GM19193 (cell line): ENCODE data around the gene FANCG.

ENCODE experiments used
- POLR2A ChIP-seq: IDR thresholded peaks from 4 replicates; pipeline ENCODE4 v1.6.1; 2011; ENCODE audit not compliant: insufficient read depth, insufficient read length; ENCODE audit errors: extremely low read depth

The FANCG gene

GRCh38 chr9:35079426-35080341 lies at the start of gene FANCG:
FANCG (minus strand) TSS chr9:35079942; CDS start chr9:35079524, 418 bp downstream.
- peak; percentile 73 for TF ChIP-seq POLR2A

DNA sequence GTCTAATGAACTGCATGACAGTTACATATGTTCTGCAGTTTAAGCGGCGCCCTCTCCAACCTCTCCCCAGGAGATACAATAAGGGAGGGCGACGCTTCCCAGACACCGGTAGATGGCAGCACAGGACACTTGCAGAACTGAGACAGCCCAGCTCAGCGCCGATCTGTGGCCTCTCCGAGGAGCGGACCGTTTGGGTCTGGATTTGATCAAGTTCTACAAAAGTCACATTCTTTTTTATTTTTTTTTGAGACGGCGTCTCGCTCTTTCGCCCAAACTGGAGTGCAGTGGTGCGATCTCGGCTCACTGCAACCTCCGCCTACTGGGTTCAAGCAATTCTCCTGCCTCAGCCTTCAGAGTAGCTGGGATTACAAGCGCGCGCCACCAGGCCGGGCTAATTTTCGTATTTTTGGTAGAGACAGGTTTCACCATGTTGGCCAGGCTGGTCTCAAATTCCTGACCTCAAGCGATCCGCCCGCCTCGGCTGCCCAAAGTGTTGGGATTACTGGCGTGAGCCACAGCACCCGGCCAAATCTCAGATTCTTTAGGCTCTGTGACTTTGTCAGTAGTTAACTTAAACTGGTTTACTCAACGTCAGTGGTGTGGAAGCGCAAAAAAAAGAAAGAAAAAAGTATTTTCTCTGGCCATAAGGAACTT lies 37.3 kb upstream of the FANCG start:
- no peak for TF ChIP-seq POLR2A

DNA sequence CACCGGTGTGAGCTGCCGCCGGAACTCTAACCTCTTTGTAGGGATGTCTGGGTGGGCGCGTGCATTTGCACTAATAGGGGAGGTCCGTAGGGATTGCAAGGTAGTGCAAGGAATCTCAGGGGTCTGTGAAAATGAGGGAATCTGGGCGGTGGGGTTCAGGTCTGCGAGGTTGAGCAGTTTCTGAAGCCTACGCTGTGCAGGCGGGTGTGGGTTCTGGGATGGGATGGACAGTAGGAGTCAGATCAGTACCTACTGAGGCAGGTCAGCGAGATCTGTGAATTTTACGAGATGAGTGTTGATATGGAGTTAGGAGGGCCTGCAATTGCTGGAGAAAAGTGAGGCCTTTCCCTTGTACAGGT lies 36.8 kb upstream of the FANCG start:
- TF ChIP-seq POLR2A = no peak

- peak; percentile 36 for TF ChIP-seq POLR2A
Observed at GRCh38 chr9:35115680-35116538, 36.2 kb upstream of the FANCG start, which contains the start of gene ATOSB. ATOSB (minus strand) TSS chr9:35115862; CDS start chr9:35108274, 7,588 bp downstream.

GRCh38 chr9:35114840-35115628 lies 35.3 kb upstream of the FANCG start:
- peak; percentile 8 for TF ChIP-seq POLR2A

DNA sequence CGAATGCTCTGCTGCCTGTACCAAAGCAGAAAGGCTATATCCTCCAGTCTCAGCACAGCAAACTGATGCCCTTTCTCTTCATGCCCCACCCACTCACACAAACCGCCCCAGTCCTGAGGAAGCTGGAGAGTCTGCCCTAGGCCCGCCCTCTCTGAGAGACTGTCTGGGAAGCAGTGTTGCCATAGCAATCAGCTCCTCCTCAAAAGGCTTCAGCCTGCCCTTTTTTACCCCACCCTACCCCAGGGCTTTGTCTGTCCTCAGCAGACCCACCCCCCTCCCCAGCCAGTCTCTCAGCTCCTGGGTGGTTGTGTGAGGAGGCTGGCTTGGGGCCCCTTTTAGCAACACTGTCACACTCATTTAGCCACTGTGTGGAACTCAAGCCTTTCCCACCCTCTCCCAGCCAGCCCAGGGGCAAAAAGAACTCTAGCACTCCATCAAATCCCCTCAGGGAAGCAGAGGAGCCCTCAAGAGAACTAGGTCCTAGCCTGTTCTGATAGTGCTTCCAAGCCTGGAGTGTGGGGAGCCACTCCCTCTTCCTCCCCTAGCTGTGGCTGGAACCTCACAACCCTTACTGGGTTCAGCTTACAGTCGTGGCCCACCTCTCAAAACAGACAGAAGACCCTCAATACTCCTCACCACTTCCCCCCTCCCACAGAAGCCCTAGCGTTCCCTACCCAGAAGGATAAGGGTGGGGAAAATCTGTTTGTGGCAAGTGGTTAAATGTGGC lies 34.5 kb upstream of the FANCG start:
- no peak for TF ChIP-seq POLR2A

DNA sequence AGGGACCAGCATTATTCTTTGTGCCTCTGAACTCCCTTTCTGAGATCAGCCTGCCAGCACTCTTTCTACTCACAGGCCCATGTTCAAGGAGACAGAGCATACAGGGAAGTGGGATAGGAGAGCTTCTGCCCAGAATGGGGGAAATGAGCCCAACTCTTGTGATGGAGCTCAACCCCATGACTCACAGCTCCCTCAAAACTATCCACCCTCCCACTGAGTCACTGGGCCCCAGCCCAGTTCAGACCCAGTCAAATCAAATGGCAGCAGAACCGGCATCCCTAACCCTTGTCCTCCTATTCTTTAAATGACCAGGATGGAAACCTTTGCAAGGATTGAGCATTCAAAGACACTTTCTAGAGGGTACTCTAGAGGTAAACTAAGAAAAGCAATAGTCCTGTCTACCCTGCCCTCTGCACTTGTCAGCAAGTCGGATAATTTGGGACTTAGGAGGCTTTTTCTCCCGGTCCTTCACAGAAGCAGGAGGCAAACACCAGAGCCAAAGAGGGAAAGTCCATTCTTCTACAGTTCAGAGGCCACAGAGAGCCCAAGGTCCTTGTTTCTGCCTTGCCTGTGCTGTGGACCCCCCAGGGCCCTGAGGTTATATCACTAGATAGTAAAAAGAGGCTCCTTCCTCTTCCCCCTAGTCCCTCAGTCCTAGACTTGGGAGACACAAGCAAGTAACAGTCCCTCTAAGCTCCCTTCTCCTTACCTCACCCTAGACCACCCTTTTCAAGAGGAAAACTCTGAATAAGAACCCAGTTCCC lies 32.7 kb upstream of the FANCG start:
- TF ChIP-seq POLR2A = no peak

- TF ChIP-seq POLR2A = no peak
Observed at GRCh38 chr9:35111001-35111933, 31.5 kb upstream of the FANCG start.

- TF ChIP-seq POLR2A = no peak
Observed at GRCh38 chr9:35110327-35110761, 30.6 kb upstream of the FANCG start.

- TF ChIP-seq POLR2A = no peak
Observed at GRCh38 chr9:35108946-35109575, 29.3 kb upstream of the FANCG start.

DNA sequence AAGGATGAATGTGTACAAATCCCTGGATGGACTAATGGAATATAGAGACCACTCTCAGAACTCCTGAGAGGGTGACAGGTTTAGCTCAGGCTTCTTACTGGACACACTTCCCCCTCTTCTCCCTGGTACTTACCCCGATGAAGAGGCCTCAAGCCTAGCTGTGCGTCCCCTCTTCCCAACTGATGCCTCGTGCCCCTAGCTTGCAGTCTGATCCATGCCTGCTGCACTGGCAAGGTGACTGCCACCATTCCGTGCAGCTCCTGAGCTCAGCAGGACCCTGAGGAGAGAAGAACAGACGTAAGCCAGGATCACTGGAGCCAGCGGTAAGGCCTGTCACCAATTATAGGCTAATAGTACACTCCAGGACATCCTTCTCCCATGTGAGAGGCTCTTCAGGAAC lies 28.7 kb upstream of the FANCG start:
- TF ChIP-seq POLR2A = no peak
